Right atrium auricular region (tissue), 2 donors: ENCODE data around the gene CREB3. TPM values are rescaled to one million over a fixed set of nuclear protein-coding genes. Genes with fewer than 3 reads are reported as not detected.

ENCODE experiments used
- DNase-seq: peaks from one replicate; pipeline ENCODE4 v3.0.0-alpha.2; 2019; ENCODE audit warnings: low spot score
- H3K27ac ChIP-seq, 2 donors: fragments of 200-600 bp; sonication (generic); 1 replicate in 1 of 2; 2 replicates in 1 of 2; pipeline ENCODE4 v1.5.1; 2016 to 2019
- H3K27me3 ChIP-seq, 2 donors: fragments of 200-600 bp; sonication (generic); one replicate each; pipeline versions ENCODE4 v1.5.1 to v1.6.0; 2017 to 2019
- H3K36me3 ChIP-seq: fragments of 200-600 bp; sonication (generic); one replicate; pipeline ENCODE4 v1.5.1; 2016
- H3K4me1 ChIP-seq, 2 donors: fragments of 200-600 bp; sonication (generic); one replicate each; pipeline versions ENCODE4 v1.5.1 to v1.6.0; 2017 to 2019
- H3K4me3 ChIP-seq, 2 donors: fragments of 200-600 bp; sonication (generic); 1 replicate in 1 of 2; 2 replicates in 1 of 2; pipeline ENCODE4 v1.5.1; 2017 to 2019; ENCODE audit warnings: mild to moderate bottlenecking in 1 of 2, moderate library complexity in 1 of 2
- H3K9me3 ChIP-seq, 2 donors: fragments of 200-600 bp; sonication (generic); one replicate each; pipeline ENCODE4 v1.5.1; 2019
- total RNA-seq, 2 donors: library from RNA; depleted of rRNA; stranded (reverse); fragments of >200 nt; gene quantifications; one replicate each; pipeline ENCODE4 v1.1.0, GENCODE V29; 2016
- TF ChIP-seq, protein P1 (sequence below), 2 donors: fragments of 200-600 bp; sonication (generic); IDR thresholded peaks; one replicate each; pipeline ENCODE4 v1.5.1; 2019; ENCODE audit warnings: antibody characterized with exemption in 2 of 2

The CREB3 gene
- total RNA-seq, 2 donors from 2014 or later: 34.6 to 48.5 TPM

GRCh38 chr9:35753466-35753865 lies 21.0 kb downstream of the CREB3 start:
- Histone ChIP-seq H3K27ac (no peak overlapping the region), H3K4me1 (peaks cover 0 to 44% of the 10 kb centered on the region in 2 donors), H3K4me3 (no peak overlapping the region), H3K36me3 (peaks cover 39% of the 10 kb centered on the region), H3K27me3 (no peaks in the 10 kb centered on the region), H3K9me3 (no peaks in the 10 kb centered on the region)
- no peak for DNase-seq
- TF ChIP-seq, protein P1, sequence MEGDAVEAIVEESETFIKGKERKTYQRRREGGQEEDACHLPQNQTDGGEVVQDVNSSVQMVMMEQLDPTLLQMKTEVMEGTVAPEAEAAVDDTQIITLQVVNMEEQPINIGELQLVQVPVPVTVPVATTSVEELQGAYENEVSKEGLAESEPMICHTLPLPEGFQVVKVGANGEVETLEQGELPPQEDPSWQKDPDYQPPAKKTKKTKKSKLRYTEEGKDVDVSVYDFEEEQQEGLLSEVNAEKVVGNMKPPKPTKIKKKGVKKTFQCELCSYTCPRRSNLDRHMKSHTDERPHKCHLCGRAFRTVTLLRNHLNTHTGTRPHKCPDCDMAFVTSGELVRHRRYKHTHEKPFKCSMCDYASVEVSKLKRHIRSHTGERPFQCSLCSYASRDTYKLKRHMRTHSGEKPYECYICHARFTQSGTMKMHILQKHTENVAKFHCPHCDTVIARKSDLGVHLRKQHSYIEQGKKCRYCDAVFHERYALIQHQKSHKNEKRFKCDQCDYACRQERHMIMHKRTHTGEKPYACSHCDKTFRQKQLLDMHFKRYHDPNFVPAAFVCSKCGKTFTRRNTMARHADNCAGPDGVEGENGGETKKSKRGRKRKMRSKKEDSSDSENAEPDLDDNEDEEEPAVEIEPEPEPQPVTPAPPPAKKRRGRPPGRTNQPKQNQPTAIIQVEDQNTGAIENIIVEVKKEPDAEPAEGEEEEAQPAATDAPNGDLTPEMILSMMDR (IDR thresholded peaks at IDR 0.05): no peak

DNA sequence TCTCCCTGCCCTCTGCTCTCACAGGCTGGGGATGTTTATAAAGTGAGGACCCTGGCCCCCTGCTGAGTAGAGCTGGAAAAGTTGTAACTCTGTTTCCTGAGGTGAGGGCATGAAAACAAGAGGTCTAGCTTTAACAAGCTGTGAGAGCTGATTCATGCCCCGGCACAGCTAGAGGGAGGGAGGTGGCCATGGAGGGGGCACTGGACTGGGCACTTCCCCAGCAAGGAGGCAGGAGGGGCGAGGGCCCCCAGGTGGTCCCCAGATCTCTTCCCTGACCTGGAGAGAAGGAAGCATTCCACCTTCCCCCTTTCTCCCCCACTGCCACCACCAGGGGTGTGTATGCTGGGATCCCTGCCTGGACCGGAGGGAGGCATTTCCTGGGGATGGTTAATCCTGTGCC lies 21.8 kb downstream of the CREB3 start, which contains the start of gene MSMP:
Gene MSMP, minus strand, starts transcription at position 13 of the 400 bp plus-strand sequence. CDS start 147 bp downstream, outside the sequence.
- DNase-seq: no peak
- peaks cover 39% of the 10 kb centered on the region for H3K36me3 ChIP-seq
- no peak within 1 kb of the TSS for H3K27ac ChIP-seq

GRCh38 chr9:35755071-35755470 lies 22.6 kb downstream of the CREB3 start:
- peaks cover 39% of the 10 kb centered on the region for H3K36me3 ChIP-seq
- no peaks in the 10 kb centered on the region for H3K9me3 ChIP-seq
- DNase-seq: no peak
- TF ChIP-seq, protein P1 (IDR thresholded peaks at IDR 0.05): no peak
- H3K4me1 ChIP-seq: peaks cover 0 to 42% of the 10 kb centered on the region in 2 donors
- no peak overlapping the region for H3K4me3 ChIP-seq
- H3K27me3 ChIP-seq: no peaks in the 10 kb centered on the region
- no peak overlapping the region for H3K27ac ChIP-seq

More for the DNA sequence above, 21.8 kb downstream of the CREB3 start, which contains the start of gene MSMP:
- Histone ChIP-seq H3K4me3 (no peak within 1 kb of the TSS), H3K9me3 (no peaks in the 10 kb centered on the region), H3K4me1 (peaks cover 0 to 50% of the 10 kb centered on the region in 2 donors), H3K27me3 (no peaks in the 10 kb centered on the region)
- TF ChIP-seq, protein P1 (IDR thresholded peaks at IDR 0.05): no peak

- DNase-seq: peak; percentile 73
- H3K4me3 ChIP-seq: peak overlapping the region; percentile 61 to 67
- H3K4me1 ChIP-seq: peaks cover 0 to 44% of the 10 kb centered on the region in 2 donors
- peaks cover 27% of the 10 kb centered on the region for H3K36me3 ChIP-seq
- no peaks in the 10 kb centered on the region for H3K27me3 ChIP-seq
- peak overlapping the region; percentile 90 to 95 for H3K27ac ChIP-seq
- H3K9me3 ChIP-seq: no peaks in the 10 kb centered on the region
- TF ChIP-seq, protein P1 (IDR thresholded peaks at IDR 0.05): peak; percentile 52 to 76
These were observed 24.1 kb downstream of the CREB3 start for GRCh38 chr9:35756275-35757225.

DNA sequence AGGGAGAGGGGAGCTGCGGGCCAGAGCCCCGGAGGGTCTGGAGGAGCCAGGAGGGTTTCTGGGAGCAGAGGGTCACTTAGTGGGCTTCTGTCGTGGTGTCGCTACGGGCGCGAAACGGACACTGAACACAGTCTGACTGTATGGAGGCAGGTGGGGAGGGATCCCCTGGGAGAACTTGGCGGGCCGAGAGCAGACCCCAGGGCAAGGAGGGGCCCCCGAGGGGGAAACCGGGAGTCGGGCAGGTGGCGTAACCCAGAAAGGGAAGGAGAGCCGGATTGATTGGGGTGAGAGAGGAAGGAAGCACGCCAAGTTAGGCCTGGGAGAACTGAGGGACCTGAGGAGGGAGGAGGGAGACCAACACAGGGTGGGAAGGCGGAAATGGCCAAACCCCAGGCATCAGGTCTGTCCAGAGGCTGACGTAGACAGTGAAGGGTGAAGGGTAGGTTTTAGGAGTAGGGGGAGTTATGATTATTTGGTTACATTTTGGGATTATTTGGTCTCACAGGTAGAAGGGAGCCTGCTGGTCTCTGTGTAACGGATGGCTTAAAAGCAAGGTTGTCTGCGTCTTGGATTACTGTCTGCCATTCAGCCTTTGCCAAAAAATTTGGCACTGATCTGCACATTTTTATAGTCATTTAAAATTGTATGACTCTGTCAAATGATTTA lies 24.9 kb downstream of the CREB3 start:
- TF ChIP-seq, protein P1 (IDR thresholded peaks at IDR 0.05): no peak
- peak; percentile 66 for DNase-seq

More for the DNA sequence above, 24.9 kb downstream of the CREB3 start:
- Histone ChIP-seq H3K36me3 (peaks cover 19% of the 10 kb centered on the region), H3K27me3 (no peaks in the 10 kb centered on the region), H3K27ac (peak overlapping the region; percentile 90 to 95), H3K9me3 (no peaks in the 10 kb centered on the region), H3K4me3 (peak overlapping the region; percentile 61 to 67), H3K4me1 (peaks cover 0 to 44% of the 10 kb centered on the region in 2 donors)
